CD4-positive, alpha-beta T cell (primary cell): ENCODE measurements around the gene BAG5. TPM values are rescaled to one million over a fixed set of nuclear protein-coding genes. Genes with fewer than 3 reads are reported as not detected.
A peak's percentile ranks its signal among the peaks of the same experiment; 100 is the strongest.
"Not testable (repeated sequence)": the region's sequence is repeated elsewhere in the genome, so short reads cannot be mapped to it uniquely, and the experiment has no call there.

Experiments
- ATAC-seq: fragments of 200-7000 bp; cut with Tn5 transposase; one replicate; pipeline ENCODE4 v1.10.0; 2022; ENCODE audit warnings: mild to moderate bottlenecking; ENCODE audit not compliant: poor library complexity
- CTCF ChIA-PET: fragments of 350-600 bp; sonication (Branson Sonifier 250); formaldehyde crosslinking; loops from one replicate; lab custom pipeline; 2021; ENCODE audit warnings: antibody characterized with exemption, inconsistent platforms; lab: Charles Lee
- POLR2A ChIA-PET: fragments of 350-600 bp; sonication (Branson Sonifier 250); formaldehyde crosslinking; loops from one replicate; lab custom pipeline; 2021; ENCODE audit warnings: antibody characterized with exemption, inconsistent platforms; lab: Charles Lee
- DNase-seq, 14 experiments: peaks; one replicate each; pipeline ENCODE4 v3.0.0-alpha.2; 2013 to 2020; ENCODE audit warnings: mixed read lengths in 2 of 14
- H3K27ac ChIP-seq, 2 donors: one replicate each; pipeline versions ENCODE4 v1.5.1 to v1.7.0; 2013; ENCODE audit warnings: low read length in 2 of 2, low read depth in 1 of 2, mild to moderate bottlenecking in 1 of 2
- H3K27me3 ChIP-seq, 2 experiments: 1 replicate in 1 of 2; 2 replicates in 1 of 2; pipeline versions ENCODE4 v1.6.1 to v1.7.0; 2013; ENCODE audit warnings: low read length in 2 of 2, control low read depth in 1 of 2, mild to moderate bottlenecking in 1 of 2, moderate library complexity in 1 of 2; ENCODE audit not compliant: insufficient read depth in 2 of 2, control insufficient read depth in 1 of 2
- H3K36me3 ChIP-seq: one replicate; pipeline ENCODE4 v1.6.1; 2013; ENCODE audit warnings: low read length, control low read depth; ENCODE audit not compliant: insufficient read depth
- H3K4me1 ChIP-seq: one replicate; pipeline ENCODE4 v1.6.1; 2013; ENCODE audit warnings: low read length, control low read depth; ENCODE audit not compliant: insufficient read depth
- H3K4me3 ChIP-seq: one replicate; pipeline ENCODE4 v1.5.1; 2013; ENCODE audit warnings: mild to moderate bottlenecking, low read length, moderate library complexity
- H3K9me3 ChIP-seq, 2 experiments: 1 replicate in 1 of 2; 2 replicates in 1 of 2; pipeline versions ENCODE4 v1.6.1 to v1.7.0; 2013; ENCODE audit warnings: low read length in 2 of 2, mild to moderate bottlenecking in 2 of 2, control low read depth in 1 of 2, moderate library complexity in 1 of 2; ENCODE audit not compliant: control insufficient read depth in 1 of 2, insufficient read depth in 1 of 2
- H3K27ac Mint-ChIP-seq: one replicate; pipeline ENCODE4 v1.8.0; 2020; ENCODE audit warnings: mixed read lengths
- H3K27me3 Mint-ChIP-seq: one replicate; pipeline ENCODE4 v1.8.0; 2021; ENCODE audit warnings: mixed read lengths
- H3K36me3 Mint-ChIP-seq: one replicate; pipeline ENCODE4 v1.8.0; 2021; ENCODE audit warnings: low read depth, mixed read lengths
- H3K4me1 Mint-ChIP-seq: one replicate; pipeline ENCODE4 v1.8.0; 2021; ENCODE audit warnings: low read depth, mixed read lengths
- H3K4me3 Mint-ChIP-seq: one replicate; pipeline ENCODE4 v1.8.0; 2020; ENCODE audit warnings: mild to moderate bottlenecking, mixed read lengths
- H3K9me3 Mint-ChIP-seq: one replicate; pipeline ENCODE4 v1.8.0; 2020; ENCODE audit warnings: mixed read lengths
- intact Hi-C, 2 experiments: fragments of 100-400 bp; cut with DNase I in 1 of 2; cut with micrococcal nuclease in 1 of 2; formaldehyde crosslinking; loops; one replicate each; pipeline versions ENCODE4 v1.15.1 to v1.9.0; 2023 to 2025; cut with DNase I, micrococcal nuclease
- total RNA-seq, 174 experiments: library from RNA in 2 of 174; stranded (reverse) in 2 of 174; gene quantifications; one replicate each; pipeline ENCODE4 v1.2.3 and lab custom pipeline; 2021 to 2026
- TF ChIP-seq, protein P1 (sequence below): fragments of 200-600 bp; IDR thresholded peaks from one replicate; pipeline ENCODE4 v1.8.0; 2022; ENCODE audit warnings: antibody characterized with exemption, mild to moderate bottlenecking

The BAG5 gene
- total RNA-seq, 2 experiments from 2014 or later = 39.4 to 40.3 TPM

DNA sequence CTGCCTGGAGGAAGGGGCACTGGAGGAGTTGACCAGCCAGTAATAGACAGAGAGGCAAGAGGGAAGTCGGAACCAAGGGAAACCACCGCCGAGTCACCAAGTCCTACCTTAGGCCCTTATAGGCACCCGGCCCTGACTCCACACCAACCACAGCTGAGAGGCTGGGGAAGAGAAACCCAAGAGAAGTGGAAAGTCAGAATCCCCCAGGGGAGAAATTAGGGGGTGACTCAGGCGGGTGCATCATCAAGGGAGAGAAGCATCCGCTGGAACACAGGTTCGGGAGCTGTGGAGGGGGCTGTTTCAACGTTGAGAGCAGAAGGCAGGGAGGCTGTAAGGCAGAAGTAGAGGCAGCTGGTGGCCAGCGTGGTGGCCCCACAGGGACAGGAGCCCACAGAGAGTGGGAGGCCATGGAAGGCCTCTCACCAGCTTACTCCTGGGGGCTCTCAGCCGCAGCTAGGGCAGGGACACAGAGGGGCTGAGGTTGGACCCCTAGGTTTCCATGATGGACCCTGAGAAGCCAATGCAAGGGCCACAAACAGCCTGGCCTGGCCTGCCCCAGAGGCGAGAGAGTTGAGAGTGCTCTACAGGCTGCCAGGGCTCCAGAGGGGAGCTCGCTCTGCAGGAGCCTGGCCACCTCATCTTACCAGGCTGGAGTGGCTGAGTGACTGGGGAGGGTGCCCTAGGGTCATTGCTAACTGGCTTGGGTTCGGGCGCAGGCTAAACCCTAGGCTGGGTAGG, 34.9 kb downstream of the BAG5 start:
- peaks cover 0 to 9% of the 10 kb centered on the region in 2 experiments for H3K9me3 ChIP-seq
- Mint-ChIP-seq H3K4me1 (peaks cover 36% of the 10 kb centered on the region), H3K36me3 (peaks cover 8% of the 10 kb centered on the region), H3K4me3 (peak overlapping the region; percentile 78), H3K27me3 (peaks cover 9% of the 10 kb centered on the region), H3K9me3 (no peaks in the 10 kb centered on the region), H3K27ac (peak overlapping the region; percentile 92)
- no peak overlapping the region for H3K27ac ChIP-seq
- ChIA-PET POLR2A (interaction anchor here (1.1 to 2.1 kb wide), 2 partner anchors 8 to 35 kb away, joined by 3 to 9 read pairs; partner anchors contain the start of genes BAG5 and COA8), CTCF (interaction anchor here (1.0 to 1.4 kb wide), 3 partner anchors 9 to 27 kb away, joined by 3 read pairs; no protein-coding TSS in a partner anchor)
- ATAC-seq = no peak
- peaks cover 3% of the 10 kb centered on the region for H3K36me3 ChIP-seq
- peaks cover 52% of the 10 kb centered on the region for H3K4me1 ChIP-seq
- H3K27me3 ChIP-seq = peaks cover 3 to 9% of the 10 kb centered on the region in 2 experiments
- intact Hi-C loops = loop anchor here (2.0 to 5.0 kb wide), 3 partner anchors 35 to 143 kb away; partner anchors contain the start of genes BAG5 (in 1 of the 2), COA8 (in 1 of the 2), KLC1 (in 1 of the 2) and MARK3 (in 1 of the 2)
- TF ChIP-seq, protein P1, sequence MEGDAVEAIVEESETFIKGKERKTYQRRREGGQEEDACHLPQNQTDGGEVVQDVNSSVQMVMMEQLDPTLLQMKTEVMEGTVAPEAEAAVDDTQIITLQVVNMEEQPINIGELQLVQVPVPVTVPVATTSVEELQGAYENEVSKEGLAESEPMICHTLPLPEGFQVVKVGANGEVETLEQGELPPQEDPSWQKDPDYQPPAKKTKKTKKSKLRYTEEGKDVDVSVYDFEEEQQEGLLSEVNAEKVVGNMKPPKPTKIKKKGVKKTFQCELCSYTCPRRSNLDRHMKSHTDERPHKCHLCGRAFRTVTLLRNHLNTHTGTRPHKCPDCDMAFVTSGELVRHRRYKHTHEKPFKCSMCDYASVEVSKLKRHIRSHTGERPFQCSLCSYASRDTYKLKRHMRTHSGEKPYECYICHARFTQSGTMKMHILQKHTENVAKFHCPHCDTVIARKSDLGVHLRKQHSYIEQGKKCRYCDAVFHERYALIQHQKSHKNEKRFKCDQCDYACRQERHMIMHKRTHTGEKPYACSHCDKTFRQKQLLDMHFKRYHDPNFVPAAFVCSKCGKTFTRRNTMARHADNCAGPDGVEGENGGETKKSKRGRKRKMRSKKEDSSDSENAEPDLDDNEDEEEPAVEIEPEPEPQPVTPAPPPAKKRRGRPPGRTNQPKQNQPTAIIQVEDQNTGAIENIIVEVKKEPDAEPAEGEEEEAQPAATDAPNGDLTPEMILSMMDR = no peak
- peak in 2 of 14 experiments; percentile 61 to 65 for DNase-seq
- no peak overlapping the region for H3K4me3 ChIP-seq

- H3K9me3 Mint-ChIP-seq = no peaks in the 10 kb centered on the region
- ATAC-seq (no peak), DNase-seq (no peak)
- peaks cover 8% of the 10 kb centered on the region for H3K36me3 Mint-ChIP-seq
- H3K27ac Mint-ChIP-seq = peak overlapping the region; percentile 92
- Histone ChIP-seq H3K9me3 (peaks cover 0 to 9% of the 10 kb centered on the region in 2 experiments), H3K4me1 (peaks cover 57% of the 10 kb centered on the region), H3K27me3 (peaks cover 5 to 13% of the 10 kb centered on the region in 2 experiments), H3K27ac (no peak overlapping the region), H3K4me3 (no peak overlapping the region), H3K36me3 (no peaks in the 10 kb centered on the region)
- peaks cover 36% of the 10 kb centered on the region for H3K4me1 Mint-ChIP-seq
- POLR2A ChIA-PET = interaction anchor here (1.1 kb wide), 1 partner anchor 36 kb away, joined by 3 read pairs; the partner anchor contains the start of genes BAG5 and COA8
- H3K4me3 Mint-ChIP-seq = peak overlapping the region; percentile 78
- CTCF ChIA-PET = interaction anchor here (1.0 to 1.2 kb wide), 2 partner anchors 9 to 27 kb away, joined by 3 read pairs; no protein-coding TSS in a partner anchor
- TF ChIP-seq, protein P1 = no peak
- intact Hi-C loops = loop anchor here (5.0 kb wide), 2 partner anchors 35 to 100 kb away; partner anchors contain the start of genes BAG5 (in 1 of the 2), COA8 (in 1 of the 2) and KLC1 (in 1 of the 2)
- peaks cover 9% of the 10 kb centered on the region for H3K27me3 Mint-ChIP-seq
Measured at GRCh38 chr14:103526914-103527248, 35.6 kb downstream of the BAG5 start.

- Histone ChIP-seq H3K4me3 (no peak overlapping the region), H3K36me3 (no peaks in the 10 kb centered on the region), H3K9me3 (peaks cover 0 to 9% of the 10 kb centered on the region in 2 experiments), H3K4me1 (peaks cover 55% of the 10 kb centered on the region), H3K27me3 (peaks cover 5 to 13% of the 10 kb centered on the region in 2 experiments), H3K27ac (no peak overlapping the region)
- intact Hi-C loops = loop anchor here (5.0 kb wide), 2 partner anchors 36 to 101 kb away; partner anchors contain the start of genes BAG5 (in 1 of the 2), COA8 (in 1 of the 2) and KLC1 (in 1 of the 2)
- POLR2A ChIA-PET = no interaction called here
- peak overlapping the region; percentile 74 for H3K4me3 Mint-ChIP-seq
- CTCF ChIA-PET = no interaction called here
- DNase-seq (no peak), ATAC-seq (no peak)
- H3K4me1 Mint-ChIP-seq = peaks cover 33% of the 10 kb centered on the region
- H3K27me3 Mint-ChIP-seq = peaks cover 9% of the 10 kb centered on the region
- no peaks in the 10 kb centered on the region for H3K9me3 Mint-ChIP-seq
- TF ChIP-seq, protein P1 = no peak
- peaks cover 8% of the 10 kb centered on the region for H3K36me3 Mint-ChIP-seq
- H3K27ac Mint-ChIP-seq = no peak overlapping the region
Measured at GRCh38 chr14:103526247-103526913, 36.1 kb downstream of the BAG5 start.

- DNase-seq, H3K9me3 Mint-ChIP-seq, H3K9me3 ChIP-seq, ATAC-seq, H3K27ac ChIP-seq, H3K36me3 Mint-ChIP-seq, H3K27me3 Mint-ChIP-seq, H3K36me3 ChIP-seq, CTCF ChIA-PET, H3K27ac Mint-ChIP-seq, H3K4me3 ChIP-seq, POLR2A ChIA-PET: not testable (repeated sequence)
- Mint-ChIP-seq H3K4me3 (peak overlapping the region; percentile 74), H3K4me1 (peaks cover 29% of the 10 kb centered on the region)
- peaks cover 54% of the 10 kb centered on the region for H3K4me1 ChIP-seq
- intact Hi-C loops = loop anchor here (5.0 kb wide), 2 partner anchors 37 to 102 kb away; partner anchors contain the start of genes BAG5 (in 1 of the 2), COA8 (in 1 of the 2) and KLC1 (in 1 of the 2)
- peaks cover 9 to 13% of the 10 kb centered on the region in 2 experiments for H3K27me3 ChIP-seq
Measured at GRCh38 chr14:103525430-103526246, 36.8 kb downstream of the BAG5 start.
